Measurements from ENCODE around the gene MSH5.

The MSH5 gene

GRCh38 chr6:31722173-31722572, 17.6 kb upstream of the MSH5 start:
- Histone ChIP-seq H3K9ac (ENCODE audit: low read length) (no peak overlapping the region), H3K27ac (ENCODE audit: low read depth, low read length) (no peak overlapping the region), H3K27me3 (ENCODE audit: low read length) (no peaks in the 10 kb centered on the region), H4K20me1 (ENCODE audit: low read depth, low read length) (no peaks in the 10 kb centered on the region), H3K9me3 (ENCODE audit: insufficient read depth, low read length) (no peaks in the 10 kb centered on the region), H3K79me2 (ENCODE audit: insufficient read depth, low read length) (no peaks in the 10 kb centered on the region), H2AFZ (ENCODE audit: low read depth, low read length, severe bottlenecking) (no peak overlapping the region), H3K4me3 (ENCODE audit: insufficient read depth, low read length, poor library complexity, severe bottlenecking) (no peak overlapping the region), H3K9me2 (replicated peaks; ENCODE audit: insufficient read depth, low read length) (no peaks in the 10 kb centered on the region), H3K36me3 (ENCODE audit: low read length) (no peaks in the 10 kb centered on the region), H3K4me2 (ENCODE audit: low read depth, low read length, poor library complexity, severe bottlenecking) (no peak overlapping the region), H3F3A (ENCODE audit: insufficient read depth) (no peaks in the 10 kb centered on the region)
- TF ChIP-seq CTCF (IDR thresholded peaks at IDR 0.05; ENCODE audit: insufficient read depth, low read length, poor library complexity, severe bottlenecking) (no peak), EZH2phosphoT487 (conservative IDR thresholded peaks at IDR 0.05; ENCODE audit: low read length) (no peak)

GRCh38 chr6:31723245-31723979, 16.4 kb upstream of the MSH5 start, which contains the start of gene MPIG6B:
MPIG6B (plus strand) TSS chr6:31723373; CDS start chr6:31723384, 11 bp downstream.
- Histone ChIP-seq H3K4me2 (ENCODE audit: low read depth, low read length, poor library complexity, severe bottlenecking) (no peak within 1 kb of the TSS), H3K9me2 (replicated peaks; ENCODE audit: insufficient read depth, low read length) (no peaks in the 10 kb centered on the region), H4K20me1 (ENCODE audit: low read depth, low read length) (no peaks in the 10 kb centered on the region), H3K27ac (ENCODE audit: low read depth, low read length) (no peak within 1 kb of the TSS), H3K9me3 (ENCODE audit: insufficient read depth, low read length) (no peaks in the 10 kb centered on the region), H3K79me2 (ENCODE audit: insufficient read depth, low read length) (no peaks in the 10 kb centered on the region), H3K9ac (ENCODE audit: low read length) (no peak within 1 kb of the TSS), H3K27me3 (ENCODE audit: low read length) (no peaks in the 10 kb centered on the region), H2AFZ (ENCODE audit: low read depth, low read length, severe bottlenecking) (no peak within 1 kb of the TSS), H3K4me3 (ENCODE audit: insufficient read depth, low read length, poor library complexity, severe bottlenecking) (no peak within 1 kb of the TSS), H3F3A (ENCODE audit: insufficient read depth) (peaks cover 4% of the 10 kb centered on the region; the same call in 1 of the 2 replicates), H3K36me3 (ENCODE audit: low read length) (no peaks in the 10 kb centered on the region)
- TF ChIP-seq CTCF (IDR thresholded peaks at IDR 0.05; ENCODE audit: insufficient read depth, low read length, poor library complexity, severe bottlenecking), result no peak
- no peak for TF ChIP-seq EZH2phosphoT487 (conservative IDR thresholded peaks at IDR 0.05; ENCODE audit: low read length)

GRCh38 chr6:31723980-31724691, 15.7 kb upstream of the MSH5 start:
- Histone ChIP-seq H3K9me3 (ENCODE audit: insufficient read depth, low read length) (no peaks in the 10 kb centered on the region), H3F3A (ENCODE audit: insufficient read depth) (peaks cover 4% of the 10 kb centered on the region; the same call in 1 of the 2 replicates), H3K27ac (ENCODE audit: low read depth, low read length) (no peak overlapping the region), H3K9ac (ENCODE audit: low read length) (no peak overlapping the region), H3K79me2 (ENCODE audit: insufficient read depth, low read length) (no peaks in the 10 kb centered on the region), H4K20me1 (ENCODE audit: low read depth, low read length) (no peaks in the 10 kb centered on the region), H3K27me3 (ENCODE audit: low read length) (no peaks in the 10 kb centered on the region), H3K36me3 (ENCODE audit: low read length) (no peaks in the 10 kb centered on the region), H3K9me2 (replicated peaks; ENCODE audit: insufficient read depth, low read length) (no peaks in the 10 kb centered on the region), H2AFZ (ENCODE audit: low read depth, low read length, severe bottlenecking) (no peak overlapping the region), H3K4me2 (ENCODE audit: low read depth, low read length, poor library complexity, severe bottlenecking) (no peak overlapping the region), H3K4me3 (ENCODE audit: insufficient read depth, low read length, poor library complexity, severe bottlenecking) (no peak overlapping the region)
- no peak for TF ChIP-seq EZH2phosphoT487 (conservative IDR thresholded peaks at IDR 0.05; ENCODE audit: low read length)
- no peak for TF ChIP-seq CTCF (IDR thresholded peaks at IDR 0.05; ENCODE audit: insufficient read depth, low read length, poor library complexity, severe bottlenecking)

All from SU-DHL-6 (cell line).